Measurements from ENCODE around the gene MTSS2. TPM values are rescaled to one million over a fixed set of nuclear protein-coding genes. Genes with fewer than 3 reads are reported as not detected.

The MTSS2 gene
- total and polyA plus RNA-seq, 2 of the 8 experiments (the other 6 are each of a cell fraction or from before 2014, with no cell fraction given) = 23.3 to 36.7 TPM

GRCh38 chr16:70678898-70679670, 6.8 kb downstream of the MTSS2 start:
- H3K4me3 ChIP-seq (ENCODE audit: extremely low read depth in 1 of 4, insufficient read depth in 2 of 4, low read depth in 3 of 4, low read length in 4 of 4) = no peak overlapping the region
- H4K20me1 ChIP-seq (replicated peaks in 1 of 2; ENCODE audit: control insufficient read depth in 1 of 2, insufficient read depth in 2 of 2, low read length in 2 of 2) = peaks cover 0 to 8% of the 10 kb centered on the region in 2 experiments
- no peak overlapping the region; the same call in 1 of the 2 replicates for H4K8ac ChIP-seq (ENCODE audit: extremely low read depth, insufficient read depth, low read length)
- peaks cover 0 to 11% (median 3%) of the 10 kb centered on the region in 4 experiments; a peak in 3 of 7 replicates for H3K4me1 ChIP-seq (replicated peaks in 1 of 4; ENCODE audit: control insufficient read depth in 3 of 4, insufficient read depth in 4 of 4, low read length in 3 of 4)
- H3K23me2 ChIP-seq (ENCODE audit: low read depth, low read length) = no peaks in the 10 kb centered on the region
- H3K36me3 ChIP-seq (ENCODE audit: control insufficient read depth in 2 of 4, insufficient read depth in 4 of 4, low read length in 3 of 4) = peaks cover 0 to 3% (median 1%) of the 10 kb centered on the region in 4 experiments; a peak in 2 of 8 replicates
- FAIRE-seq = no peak
- POLR2A ChIA-PET (ENCODE audit: partially characterized antibody) = interaction anchor here (0.9 to 2.0 kb wide), 10 partner anchors 16 to 93 kb away, joined by 3 to 7 read pairs (median 4); no protein-coding TSS in a partner anchor
- H2BK12ac ChIP-seq (ENCODE audit: low read depth, low read length) = no peak overlapping the region
- H2AFZ ChIP-seq (ENCODE audit: low read length) = no peak overlapping the region
- H3K27ac ChIP-seq (ENCODE audit: low read depth, low read length) = no peak overlapping the region
- H3K23ac ChIP-seq (ENCODE audit: insufficient read length) = no peak overlapping the region
- H2BK5ac ChIP-seq (ENCODE audit: low read depth, low read length) = no peak overlapping the region
- H3K9ac ChIP-seq (replicated peaks in 1 of 4; ENCODE audit: extremely low read depth in 1 of 4, low read depth in 3 of 4, low read length in 3 of 4) = no peak overlapping the region
- no peak overlapping the region for H2BK20ac ChIP-seq (ENCODE audit: low read length)
- no peak overlapping the region for H3K4me2 ChIP-seq (ENCODE audit: insufficient read depth in 1 of 2, low read depth in 2 of 2, low read length in 2 of 2)
- no peak overlapping the region for H3K4ac ChIP-seq (replicated peaks; ENCODE audit: insufficient read length, low read depth, low read length)
- H2AK5ac ChIP-seq (ENCODE audit: low read depth, low read length) = no peak overlapping the region
- no peaks in the 10 kb centered on the region for H3K9me3 ChIP-seq (ENCODE audit: insufficient read depth in 2 of 2, low read depth in 1 of 2, low read length in 1 of 2)
- H2BK15ac ChIP-seq (ENCODE audit: low read length) = no peak overlapping the region
- DNase-seq (ENCODE audit: low read depth in 1 of 2, low spot score in 2 of 2) = no peak
- no peaks in the 10 kb centered on the region; a peak in 1 of 4 replicates for H3K79me2 ChIP-seq (ENCODE audit: control insufficient read depth in 1 of 2, insufficient read depth in 2 of 2, low read length in 2 of 2)
- H4K5ac ChIP-seq (ENCODE audit: insufficient read length, low read depth, low read length) = no peak overlapping the region
- H3K27me3 ChIP-seq (replicated peaks in 1 of 4; ENCODE audit: control insufficient read depth in 3 of 4, extremely low read depth in 1 of 4, insufficient read depth in 3 of 4, low read length in 3 of 4) = no peaks in the 10 kb centered on the region
- CTCF ChIA-PET (ENCODE audit: partially characterized antibody) = interaction anchor here (0.6 to 8.0 kb wide), 34 partner anchors 9 to 194 kb away, joined by 3 to 148 read pairs (median 6); no protein-coding TSS in a partner anchor
- no peak overlapping the region for H3K14ac ChIP-seq (ENCODE audit: insufficient read length)
- H3K18ac ChIP-seq (ENCODE audit: extremely low read depth, low read length) = peak overlapping the region; percentile 32; the same call in 1 of the 2 replicates
- H2BK120ac ChIP-seq (replicated peaks; ENCODE audit: low read depth, low read length) = no peak overlapping the region
- no peak overlapping the region for H4K91ac ChIP-seq (replicated peaks; ENCODE audit: insufficient read length, low read length)
- H3K79me1 ChIP-seq (ENCODE audit: low read depth, low read length) = peaks cover 3% of the 10 kb centered on the region; the same call in 1 of the 2 replicates
- no peak overlapping the region for H3K56ac ChIP-seq (replicated peaks; ENCODE audit: insufficient read length, low read depth, low read length)
- WGBS, 2 experiments (ENCODE audit: extremely low coverage in 1 of 2, insufficient coverage in 1 of 2, insufficient read length in 1 of 2, insufficient replicate concordance in 2 of 2, low coverage in 1 of 2, low lambda C conversion rate in 2 of 2, missing lambda C conversion rate in 1 of 2) = 84% methylated on average over 19 of the region's 31 CpGs; no CpG with 5 or more reads in 1 of the 2 experiments
- no peak for TF ChIP-seq KDM5A (IDR thresholded peaks at IDR 0.05; ENCODE audit: low read length)
- no peak for TF ChIP-seq CEBPB (IDR thresholded peaks at IDR 0.05; ENCODE audit: low read depth, low read length)
- TF ChIP-seq ASH2L (IDR thresholded peaks at IDR 0.05; ENCODE audit: low read length) = no peak
- TF ChIP-seq BCL11A (IDR thresholded peaks at IDR 0.05; ENCODE audit: low read depth in 2 of 2, low read length in 2 of 2) = no peak
- no peak for TF ChIP-seq POU5F1 (IDR thresholded peaks at IDR 0.05; ENCODE audit: low read depth, low read length)
- no peak for TF ChIP-seq GTF2F1 (IDR thresholded peaks at IDR 0.05; ENCODE audit: borderline replicate concordance, low read depth, low read length)
- TF ChIP-seq FOSL1 (IDR thresholded peaks at IDR 0.05; ENCODE audit: insufficient read depth, low read depth, low read length) = no peak
- no peak for TF ChIP-seq RNF2 (IDR thresholded peaks at IDR 0.05; ENCODE audit: borderline replicate concordance, low read depth, low read length, missing control alignments, poor library complexity, severe bottlenecking)
- no peak for TF ChIP-seq CHD1 (IDR thresholded peaks at IDR 0.05; ENCODE audit: low read depth, low read length)
- no peak for TF ChIP-seq TAF7 (optimal IDR thresholded peaks at IDR 0.05; ENCODE audit: borderline replicate concordance, low read depth, low read length)
- no peak for TF ChIP-seq PHF8 (conservative IDR thresholded peaks at IDR 0.05; ENCODE audit: low read depth, low read length)
- TF ChIP-seq EP300 (IDR thresholded peaks at IDR 0.05; ENCODE audit: borderline replicate concordance in 1 of 2, low read depth in 2 of 2, low read length in 2 of 2) = no peak

Measured in H1 (cell line).